ENCODE results near the gene SNRNP200. TPM values are rescaled to one million over a fixed set of nuclear protein-coding genes. Genes with fewer than 3 reads are reported as not detected.

SNRNP200 gene
- total RNA-seq, result 81.1 and 102 TPM in 2 replicates

DNA sequence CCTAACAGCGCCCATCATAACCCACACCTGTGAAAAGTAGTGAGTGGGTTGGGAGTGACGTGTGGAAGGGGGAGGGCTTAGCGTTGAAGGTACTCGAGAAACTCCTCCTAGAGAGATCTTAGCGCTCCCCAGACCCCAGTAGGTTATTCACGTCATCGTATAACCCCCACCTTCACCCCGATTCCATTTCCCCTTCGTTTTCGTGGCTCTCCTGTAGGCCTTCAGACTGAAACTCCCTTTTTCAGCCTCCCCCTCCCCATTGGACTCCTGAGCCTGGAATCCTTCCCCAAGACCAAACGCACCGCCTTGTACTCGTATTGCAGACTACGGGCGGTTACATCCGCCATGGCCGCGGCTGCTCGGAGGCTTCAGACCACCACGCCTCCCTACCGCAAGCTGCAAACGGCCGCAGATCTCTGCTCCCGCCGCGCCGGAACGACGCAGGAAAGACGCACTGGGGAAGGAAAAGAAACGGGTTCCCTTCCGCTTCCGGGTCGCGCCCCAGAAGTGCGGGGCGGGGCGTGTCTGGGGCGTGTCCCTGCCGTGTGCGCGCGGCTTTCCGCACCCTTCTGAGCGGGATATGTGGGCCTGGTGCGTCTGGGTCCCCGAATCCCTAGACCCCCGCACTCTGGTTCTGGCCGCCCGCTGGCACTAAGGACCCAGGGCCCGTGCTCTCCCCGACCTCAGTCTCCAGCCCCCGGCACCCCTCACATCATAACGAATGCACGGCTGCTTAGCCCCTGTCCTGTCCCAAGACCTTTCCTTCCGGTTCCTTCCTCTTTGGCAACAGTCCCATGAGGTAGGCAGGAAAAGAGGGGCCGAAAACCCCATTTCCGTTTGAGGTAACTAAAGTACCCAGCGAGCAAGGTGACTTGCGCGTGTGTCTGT, at the start of gene SNRNP200:
Gene SNRNP200, minus strand, starts transcription at position 456 of the 888 bp plus-strand sequence. Its CDS starts 109 bp downstream, at position 347.
- DNase-seq (ENCODE audit: extremely low read depth, low read depth, low spot score), result no peak

GRCh38 chr2:96354492-96354891, 49.1 kb upstream of the SNRNP200 start:
- no peak for DNase-seq (ENCODE audit: extremely low read depth, low read depth, low spot score)

- DNase-seq (ENCODE audit: extremely low read depth, low read depth, low spot score), result no peak
Measured at GRCh38 chr2:96353606-96354101, 48.3 kb upstream of the SNRNP200 start.

- DNase-seq (ENCODE audit: extremely low read depth, low read depth, low spot score), result no peak
Measured at GRCh38 chr2:96353032-96353561, 47.8 kb upstream of the SNRNP200 start.

DNA sequence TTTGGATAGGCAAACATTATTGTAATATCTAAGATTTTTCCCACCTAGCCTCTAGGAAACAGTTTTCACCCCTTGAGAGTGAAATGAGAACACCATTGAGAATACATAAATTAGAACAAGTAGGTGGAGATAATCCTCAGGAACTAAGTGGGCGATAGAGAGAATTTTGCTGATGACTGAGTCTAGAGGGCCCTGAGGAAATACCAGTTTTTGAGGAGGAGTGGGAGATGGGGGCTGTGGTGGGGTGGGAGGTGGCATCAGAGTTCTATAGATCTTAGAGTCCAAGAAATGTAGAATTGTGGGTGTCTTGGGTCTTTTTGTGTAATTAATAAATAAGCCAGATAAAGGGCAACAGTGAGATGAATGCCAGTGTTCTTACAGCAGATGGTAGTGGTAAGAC, 42.0 kb upstream of the SNRNP200 start:
- DNase-seq (ENCODE audit: extremely low read depth, low read depth, low spot score), result no peak

- no peak for DNase-seq (ENCODE audit: extremely low read depth, low read depth, low spot score)
Measured at GRCh38 chr2:96345868-96346462, 40.6 kb upstream of the SNRNP200 start.

GRCh38 chr2:96345438-96345837, 40.1 kb upstream of the SNRNP200 start:
- no peak for DNase-seq (ENCODE audit: extremely low read depth, low read depth, low spot score)

GRCh38 chr2:96344011-96344410, 38.7 kb upstream of the SNRNP200 start:
- no peak for DNase-seq (ENCODE audit: extremely low read depth, low read depth, low spot score)

DNA sequence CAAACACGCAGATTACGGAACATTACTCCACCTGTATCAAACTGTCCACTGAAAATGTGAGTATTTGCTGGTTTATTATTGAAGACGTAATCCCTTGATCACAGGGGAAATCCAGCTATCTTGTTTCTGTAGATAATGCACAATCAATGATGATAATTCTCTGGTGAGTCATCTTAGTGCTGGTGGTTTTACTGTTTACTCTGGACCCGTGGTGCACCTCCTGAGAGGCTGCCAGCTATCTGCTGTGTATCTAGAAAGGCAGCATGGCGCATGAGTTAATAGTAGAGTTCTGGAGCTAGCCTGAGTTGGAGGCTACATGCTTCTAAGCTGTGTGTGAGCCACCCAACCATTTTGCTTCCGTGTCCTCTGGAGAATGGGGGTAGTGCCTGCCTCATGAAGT, 36.7 kb upstream of the SNRNP200 start:
- no peak for DNase-seq (ENCODE audit: extremely low read depth, low read depth, low spot score)

- no peak for DNase-seq (ENCODE audit: extremely low read depth, low read depth, low spot score)
Measured at GRCh38 chr2:96341641-96342040, 36.3 kb upstream of the SNRNP200 start.

GRCh38 chr2:96340493-96341414, 35.4 kb upstream of the SNRNP200 start:
- DNase-seq (ENCODE audit: extremely low read depth, low read depth, low spot score), result no peak

- DNase-seq (ENCODE audit: extremely low read depth, low read depth, low spot score), result no peak
Measured at GRCh38 chr2:96336873-96337272, 31.5 kb upstream of the SNRNP200 start.

DNA sequence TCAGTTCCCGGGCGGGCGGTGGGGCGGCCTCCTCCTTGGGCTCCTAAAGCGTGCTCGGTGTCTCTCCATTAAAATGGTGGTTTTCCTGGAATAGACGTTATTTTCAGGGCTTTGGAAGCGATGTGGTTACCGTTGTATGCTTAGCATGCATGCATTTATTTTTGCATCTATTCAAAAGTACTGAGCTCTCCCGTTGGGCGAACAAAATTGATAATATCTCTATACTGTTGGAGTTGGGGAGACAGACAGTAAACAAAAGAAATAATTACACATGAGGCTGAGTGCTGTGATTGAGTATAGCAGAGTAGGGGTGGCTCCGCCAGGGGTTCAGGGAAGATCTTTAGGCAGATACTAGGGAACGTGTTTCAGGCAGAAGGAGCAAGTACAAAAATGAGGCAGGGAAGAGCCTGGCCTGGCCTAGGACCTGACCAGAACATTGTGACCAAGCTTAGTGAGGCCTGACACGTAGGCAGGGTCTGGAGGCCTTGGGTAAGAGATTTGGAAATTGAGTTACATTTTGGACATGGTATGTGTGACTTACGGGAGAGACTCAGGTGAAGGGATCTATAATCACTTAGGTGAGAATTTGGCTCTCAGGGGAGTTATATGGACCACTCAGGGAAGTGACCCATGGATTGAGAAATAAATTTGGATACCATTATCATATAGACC, 30.9 kb upstream of the SNRNP200 start:
- no peak for DNase-seq (ENCODE audit: extremely low read depth, low read depth, low spot score)

- no peak for DNase-seq (ENCODE audit: extremely low read depth, low read depth, low spot score)
Measured at GRCh38 chr2:96333708-96334107, 28.4 kb upstream of the SNRNP200 start.

- DNase-seq (ENCODE audit: extremely low read depth, low read depth, low spot score), result no peak
Measured at GRCh38 chr2:96330407-96330806, 25.1 kb upstream of the SNRNP200 start.

DNA sequence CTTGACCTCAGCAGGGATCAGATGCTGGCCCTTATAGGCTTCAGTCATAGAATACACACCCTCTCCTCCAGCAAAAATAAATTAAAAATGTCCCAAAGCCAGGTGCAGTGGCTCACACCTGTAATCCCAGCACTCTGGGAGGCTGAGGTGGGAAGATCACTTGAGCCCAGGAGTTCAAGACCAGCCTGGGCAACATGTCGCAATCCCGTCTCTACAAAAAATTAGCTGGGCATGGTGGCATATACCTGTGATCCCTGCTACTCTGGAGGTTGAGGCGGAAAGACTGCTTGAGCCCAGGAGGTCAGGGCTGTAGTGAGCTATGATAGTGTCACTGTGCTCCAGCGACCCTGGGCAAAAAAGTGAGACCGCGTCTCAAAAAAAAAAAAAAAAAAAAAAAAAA, 24.5 kb upstream of the SNRNP200 start:
- DNase-seq (ENCODE audit: extremely low read depth, low read depth, low spot score), result no peak

GRCh38 chr2:96329456-96329855, 24.1 kb upstream of the SNRNP200 start:
- no peak for DNase-seq (ENCODE audit: extremely low read depth, low read depth, low spot score)

GRCh38 chr2:96326990-96327820, 21.9 kb upstream of the SNRNP200 start:
- DNase-seq (ENCODE audit: extremely low read depth, low read depth, low spot score), result no peak

- no peak for DNase-seq (ENCODE audit: extremely low read depth, low read depth, low spot score)
Measured at GRCh38 chr2:96326564-96326963, 21.2 kb upstream of the SNRNP200 start.

Data from glomerular endothelial cell (primary cell).